ENCODE results near the gene MRPL52. TPM values are rescaled to one million over a fixed set of nuclear protein-coding genes. Genes with fewer than 3 reads are reported as not detected.

Gene MRPL52
- total RNA-seq, 2 experiments from 2014 or later, result 100 to 181 TPM

- no peak overlapping the region for H3K4me2 ChIP-seq (ENCODE audit: low read length)
- no peaks in the 10 kb centered on the region for H3K4me1 ChIP-seq (ENCODE audit: insufficient read depth, low read length, poor library complexity, severe bottlenecking)
- no peaks in the 10 kb centered on the region for H3K79me2 ChIP-seq (ENCODE audit: insufficient read depth, low read depth, low read length)
- POLR2A ChIA-PET, result interaction anchor here (0.9 to 1.0 kb wide), 3 partner anchors 9 to 19 kb away, joined by 3 read pairs; partner anchors contain the start of gene MRPL52
- no peak overlapping the region for H3K27ac ChIP-seq (ENCODE audit: low read depth, low read length, poor library complexity, severe bottlenecking)
- H2AFZ ChIP-seq (ENCODE audit: low read length), result no peak overlapping the region
- H4K20me1 ChIP-seq (ENCODE audit: insufficient read depth, low read length), result no peaks in the 10 kb centered on the region
- peaks cover 21% of the 10 kb centered on the region for H3K36me3 ChIP-seq (ENCODE audit: insufficient read depth, low read length)
- H3K9me2 ChIP-seq (ENCODE audit: insufficient read depth, low read length), result no peaks in the 10 kb centered on the region
- H3K4me3 ChIP-seq (ENCODE audit: low read depth, low read length, poor library complexity, severe bottlenecking), result no peak overlapping the region
- H3K9me3 ChIP-seq (ENCODE audit: low read length), result no peaks in the 10 kb centered on the region
- intact Hi-C loops (cut with micrococcal nuclease; ENCODE audit: unreplicated experiment), result no loop called here
- no peak for DNase-seq (ENCODE audit: low spot score)
- no TSS peak for BruUV-seq (replicated peaks)
- TF ChIP-seq CTCF (conservative IDR thresholded peaks at IDR 0.05; ENCODE audit: low read length) (no peak), EZH2phosphoT487 (IDR thresholded peaks at IDR 0.05; ENCODE audit: borderline replicate concordance, low read depth, low read length) (no peak)
- CTCF ChIA-PET (ENCODE audit: unreplicated experiment), result no interaction called here
These were observed 9.6 kb downstream of the MRPL52 start for GRCh38 chr14:22839159-22839779.

GRCh38 chr14:22841311-22841710, 11.6 kb downstream of the MRPL52 start:
- intact Hi-C loops (cut with micrococcal nuclease; ENCODE audit: unreplicated experiment), result no loop called here
- H3K4me2 ChIP-seq (ENCODE audit: low read length), result no peak overlapping the region
- H4K20me1 ChIP-seq (ENCODE audit: insufficient read depth, low read length), result no peaks in the 10 kb centered on the region
- no TSS peak for BruUV-seq (replicated peaks)
- no peaks in the 10 kb centered on the region for H3K9me3 ChIP-seq (ENCODE audit: low read length)
- TF ChIP-seq CTCF (conservative IDR thresholded peaks at IDR 0.05; ENCODE audit: low read length) (no peak), EZH2phosphoT487 (IDR thresholded peaks at IDR 0.05; ENCODE audit: borderline replicate concordance, low read depth, low read length) (no peak)
- ChIA-PET POLR2A (interaction anchor here (1.2 kb wide), 1 partner anchor 11 kb away, joined by 5 read pairs; no protein-coding TSS in a partner anchor), CTCF (ENCODE audit: unreplicated experiment) (no interaction called here)
- H3K9me2 ChIP-seq (ENCODE audit: insufficient read depth, low read length), result no peaks in the 10 kb centered on the region
- H3K4me3 ChIP-seq (ENCODE audit: low read depth, low read length, poor library complexity, severe bottlenecking), result no peak overlapping the region
- no peak overlapping the region for H3K27ac ChIP-seq (ENCODE audit: low read depth, low read length, poor library complexity, severe bottlenecking)
- no peaks in the 10 kb centered on the region for H3K79me2 ChIP-seq (ENCODE audit: insufficient read depth, low read depth, low read length)
- no peak overlapping the region for H2AFZ ChIP-seq (ENCODE audit: low read length)
- H3K36me3 ChIP-seq (ENCODE audit: insufficient read depth, low read length), result peaks cover under 1% of the 10 kb centered on the region; the same call in 1 of the 2 replicates
- no peak for DNase-seq (ENCODE audit: low spot score)
- H3K4me1 ChIP-seq (ENCODE audit: insufficient read depth, low read length, poor library complexity, severe bottlenecking), result no peaks in the 10 kb centered on the region

GRCh38 chr14:22841769-22842168, 12.1 kb downstream of the MRPL52 start:
- Histone ChIP-seq H3K4me1 (ENCODE audit: insufficient read depth, low read length, poor library complexity, severe bottlenecking) (no peaks in the 10 kb centered on the region), H3K36me3 (ENCODE audit: insufficient read depth, low read length) (no peaks in the 10 kb centered on the region), H3K27ac (ENCODE audit: low read depth, low read length, poor library complexity, severe bottlenecking) (no peak overlapping the region), H2AFZ (ENCODE audit: low read length) (no peak overlapping the region), H3K4me3 (ENCODE audit: low read depth, low read length, poor library complexity, severe bottlenecking) (no peak overlapping the region), H3K9me3 (ENCODE audit: low read length) (no peaks in the 10 kb centered on the region), H3K9me2 (ENCODE audit: insufficient read depth, low read length) (no peaks in the 10 kb centered on the region), H4K20me1 (ENCODE audit: insufficient read depth, low read length) (no peaks in the 10 kb centered on the region), H3K4me2 (ENCODE audit: low read length) (no peak overlapping the region), H3K79me2 (ENCODE audit: insufficient read depth, low read depth, low read length) (no peaks in the 10 kb centered on the region)
- no TSS peak for BruUV-seq (replicated peaks)
- ChIA-PET POLR2A (no interaction called here), CTCF (ENCODE audit: unreplicated experiment) (no interaction called here)
- no peak for DNase-seq (ENCODE audit: low spot score)
- intact Hi-C loops (cut with micrococcal nuclease; ENCODE audit: unreplicated experiment), result no loop called here
- TF ChIP-seq EZH2phosphoT487 (IDR thresholded peaks at IDR 0.05; ENCODE audit: borderline replicate concordance, low read depth, low read length) (no peak), CTCF (conservative IDR thresholded peaks at IDR 0.05; ENCODE audit: low read length) (no peak)
